K562 (cell line): Measurements from ENCODE around the gene DDAH2.

Experiments used
- FOXJ3 ChIP-seq: sonication (generic); formaldehyde crosslinking; IDR thresholded peaks from 2 replicates; pipeline ENCODE4 v1.4.0; 2020; ENCODE audit warnings: mild to moderate bottlenecking, missing genetic modification reagents
- GTF3C2 ChIP-seq: IDR thresholded peaks from 3 replicates; pipeline ENCODE4 v1.6.1; 2011; ENCODE audit warnings: borderline replicate concordance, mild to moderate bottlenecking, moderate library complexity; ENCODE audit not compliant: insufficient read length; ENCODE audit errors: extremely low read depth
- MTF1 ChIP-seq: fragments of 250-450 bp; sonication (Bioruptor Pico); IDR thresholded peaks from 2 replicates; pipeline ENCODE4 v1.9.0; 2021; ENCODE audit warnings: moderate library complexity, mild to moderate bottlenecking, inconsistent platforms, borderline replicate concordance
- POLR2A ChIP-seq: fragments of 450-650 bp; conservative IDR thresholded peaks from 2 replicates; pipeline ENCODE4 v1.6.1; 2016
- ZFP1 ChIP-seq: fragments of 450-650 bp; formaldehyde crosslinking; IDR thresholded peaks from 2 replicates; pipeline ENCODE4 v1.4.0; 2020; ENCODE audit warnings: mild to moderate bottlenecking, mixed read lengths
- ZNF274 ChIP-seq: IDR thresholded peaks from 2 replicates; pipeline ENCODE4 v1.6.1; 2011; ENCODE audit warnings: low read depth, mild to moderate bottlenecking, low read length, moderate library complexity, borderline replicate concordance
- ZNF431 ChIP-seq: sonication (generic); formaldehyde crosslinking; IDR thresholded peaks from 2 replicates; pipeline ENCODE4 v1.8.0; 2022; ENCODE audit warnings: mild to moderate bottlenecking, missing genetic modification reagents
- ZNF668 ChIP-seq: fragments of 250-450 bp; sonication (Bioruptor Pico); IDR thresholded peaks from 2 replicates; pipeline ENCODE4 v1.8.0; 2022; ENCODE audit warnings: mild to moderate bottlenecking, inconsistent platforms
- ZNF766 ChIP-seq: fragments of 200-800 bp; sonication (Bioruptor generic); conservative IDR thresholded peaks from 2 replicates; pipeline ENCODE4 v1.6.1; 2016; ENCODE audit warnings: missing genetic modification characterization, missing compliant biosample characterization

GRCh38 chr6:31706599-31706998, 22.5 kb downstream of the DDAH2 start, which contains the start of gene LY6G6F:
- TF ChIP-seq FOXJ3 (CRISPR knock-in tag) (no peak), POLR2A (no peak), ZNF766 (CRISPR knock-in tag) (no peak), ZFP1 (no peak), ZNF668 (no peak), ZNF431 (CRISPR knock-in tag) (no peak), ZNF274 (no peak), MTF1 (no peak), GTF3C2 (no peak)
